Neural cell (in vitro differentiated cells): Measurements from ENCODE around the gene KCNH6. TPM values are rescaled to one million over a fixed set of nuclear protein-coding genes. Genes with fewer than 3 reads are reported as not detected.

Experiments used
- H2AFZ ChIP-seq: fragments of 200-600, 300-800 bp; sonication (generic), shearing (Covaris generic); 2 replicates; pipeline ENCODE4 v1.6.0; 2014; ENCODE audit warnings: low read depth, mild to moderate bottlenecking, antibody characterized with exemption, low read length, moderate library complexity
- H3F3A ChIP-seq: fragments of 200-600 bp; shearing (Covaris generic); 2 replicates; pipeline ENCODE4 v1.6.1; 2016; ENCODE audit warnings: mild to moderate bottlenecking, moderate library complexity, mixed read lengths, antibody characterized with exemption, low read length; ENCODE audit not compliant: insufficient read depth, poor library complexity, severe bottlenecking
- H3K27ac ChIP-seq: fragments of 200-600, 300-800 bp; sonication (generic), shearing (Covaris generic); 2 replicates; pipeline ENCODE4 v1.5.1; 2014; ENCODE audit warnings: mild to moderate bottlenecking, low read length, moderate library complexity
- H3K27me3 ChIP-seq: fragments of 300-800, 200-600 bp; sonication (generic), shearing (Covaris generic); 2 replicates; pipeline ENCODE4 v1.6.0; 2014; ENCODE audit warnings: mild to moderate bottlenecking, low read depth, low read length, moderate library complexity; ENCODE audit not compliant: insufficient read depth
- H3K36me3 ChIP-seq: fragments of 300-800, 200-600 bp; sonication (generic), shearing (Covaris generic); 2 replicates; pipeline ENCODE4 v1.5.1; 2014; ENCODE audit warnings: mild to moderate bottlenecking, antibody characterized with exemption, low read length, moderate library complexity; ENCODE audit not compliant: insufficient read depth
- H3K4me2 ChIP-seq: fragments of 300-800, 200-600 bp; sonication (generic), shearing (Covaris generic); 2 replicates; pipeline ENCODE4 v1.6.0; 2014; ENCODE audit warnings: mild to moderate bottlenecking, low read length
- H3K4me3 ChIP-seq: fragments of 300-800, 200-600 bp; sonication (generic), shearing (Covaris generic); 2 replicates; pipeline ENCODE4 v1.5.1; 2014; ENCODE audit warnings: mild to moderate bottlenecking, low read length, moderate library complexity
- H3K79me2 ChIP-seq: fragments of 200-600 bp; shearing (Covaris generic); replicated peaks from 2 replicates; pipeline ENCODE4 v1.6.0; 2014; ENCODE audit warnings: mild to moderate bottlenecking, low read length, moderate library complexity; ENCODE audit not compliant: insufficient read depth
- H3K9ac ChIP-seq: fragments of 300-800, 200-600 bp; sonication (generic), shearing (Covaris generic); 2 replicates; pipeline ENCODE4 v1.6.1; 2016; ENCODE audit warnings: mild to moderate bottlenecking, low read length, mixed read lengths
- H3K9me2 ChIP-seq: fragments of 200-600 bp; shearing (Covaris generic); 2 replicates; pipeline ENCODE4 v1.6.1; 2016; ENCODE audit warnings: mild to moderate bottlenecking, low read length, mixed read lengths; ENCODE audit not compliant: insufficient read depth
- H3K9me3 ChIP-seq: fragments of 200-600, 300-800 bp; sonication (generic), shearing (Covaris generic); 2 replicates; pipeline ENCODE4 v1.6.1; 2016; ENCODE audit warnings: mild to moderate bottlenecking, mixed run types, low read length, moderate library complexity, mixed read lengths
- H4K20me1 ChIP-seq: fragments of 200-600 bp; shearing (Covaris generic); 2 replicates; pipeline ENCODE4 v1.6.1; 2016; ENCODE audit warnings: mild to moderate bottlenecking, mixed run types; ENCODE audit not compliant: insufficient read depth
- CTCF ChIP-seq: fragments of 450-650 bp; IDR thresholded peaks from 2 replicates; pipeline ENCODE4 v1.5.1; 2014; ENCODE audit warnings: antibody characterized with exemption, mild to moderate bottlenecking, moderate library complexity; ENCODE audit not compliant: poor library complexity, severe bottlenecking
- EP300 ChIP-seq: fragments of 450-650 bp; conservative IDR thresholded peaks from 2 replicates; pipeline ENCODE4 v1.6.1; 2014; ENCODE audit warnings: antibody characterized with exemption, mild to moderate bottlenecking, moderate library complexity; ENCODE audit not compliant: poor library complexity, severe bottlenecking
- EZH2 ChIP-seq: fragments of 200-600, 300-800 bp; shearing (Covaris generic), sonication (generic); IDR thresholded peaks from 2 replicates; pipeline ENCODE4 v1.6.1; 2014; ENCODE audit warnings: antibody characterized with exemption, low read length, borderline replicate concordance, mild to moderate bottlenecking; ENCODE audit not compliant: insufficient read depth, poor library complexity, severe bottlenecking
- MXI1 ChIP-seq: fragments of 450-650 bp; conservative IDR thresholded peaks from 2 replicates; pipeline ENCODE4 v1.6.1; 2014; ENCODE audit warnings: antibody characterized with exemption, mild to moderate bottlenecking; ENCODE audit not compliant: poor library complexity, severe bottlenecking
- POLR2AphosphoS5 ChIP-seq: IDR thresholded peaks from 2 replicates; pipeline ENCODE4 v1.6.1; 2012
- RAD21 ChIP-seq: fragments of 450-650 bp; conservative IDR thresholded peaks from 2 replicates; pipeline ENCODE4 v1.6.1; 2014; ENCODE audit warnings: antibody characterized with exemption, mild to moderate bottlenecking, moderate library complexity
- SMC3 ChIP-seq: fragments of 450-650 bp; conservative IDR thresholded peaks from 2 replicates; pipeline ENCODE4 v1.6.1; 2014; ENCODE audit warnings: antibody characterized with exemption, mild to moderate bottlenecking, moderate library complexity; ENCODE audit not compliant: poor library complexity
- TAF1 ChIP-seq: IDR thresholded peaks from 2 replicates; pipeline ENCODE4 v1.6.1; 2012; ENCODE audit warnings: low read depth
- polyA plus RNA-seq: library from polyadenylated mRNA; depleted of rRNA; stranded (reverse); fragments of >200 nt; gene quantifications from 2 replicates; pipeline ENCODE4 v1.2.3, GENCODE V29; 2014
- TF ChIP-seq, protein P1 (sequence below): IDR thresholded peaks from 2 replicates; pipeline ENCODE4 v1.6.1; 2012; ENCODE audit warnings: borderline replicate concordance

The KCNH6 gene
- polyA plus RNA-seq, 1 donor from 2014 or later: not detected

DNA sequence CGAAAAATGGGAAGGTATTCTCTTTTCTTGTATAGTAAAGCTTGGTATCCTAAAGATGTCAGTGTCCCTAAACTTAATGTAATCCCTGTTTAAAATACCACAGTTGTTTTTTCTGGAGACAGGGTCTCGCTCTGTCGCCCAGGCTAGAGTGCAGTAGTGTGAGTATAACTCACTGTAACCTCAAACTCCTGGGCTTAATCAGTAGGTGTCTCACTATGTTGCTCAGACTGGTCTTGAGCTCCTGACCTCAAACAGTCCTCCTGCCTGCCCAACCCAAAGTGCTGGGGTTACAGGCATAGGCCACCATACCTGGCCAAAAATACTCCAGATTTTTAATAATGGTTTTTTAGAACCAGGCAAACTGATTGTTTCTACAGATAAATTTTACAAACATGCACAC lies 35.3 kb downstream of the KCNH6 start:
- peaks cover 83% of the 10 kb centered on the region for H3K79me2 ChIP-seq

DNA sequence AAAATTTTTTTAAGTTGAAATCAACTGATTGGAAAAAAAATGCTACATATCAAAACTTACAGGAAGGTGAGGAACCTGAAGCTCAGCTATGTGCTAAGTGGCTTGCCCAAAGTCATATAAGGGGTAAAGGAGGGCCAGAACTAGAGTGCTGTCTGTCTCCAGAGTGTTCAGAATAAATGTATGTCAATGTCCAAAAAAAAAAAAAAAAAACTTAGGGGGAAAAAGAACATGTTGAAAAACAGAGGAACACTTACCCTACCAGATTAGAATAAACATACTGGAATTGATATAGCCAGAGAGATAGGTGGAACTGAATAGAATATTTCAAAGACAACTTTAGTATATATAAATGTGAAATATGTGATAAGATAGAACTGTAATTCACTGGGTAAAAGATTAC lies 38.7 kb downstream of the KCNH6 start:
- Histone ChIP-seq H3K9me2 (no peaks in the 10 kb centered on the region), H3K9me3 (no peaks in the 10 kb centered on the region), H3F3A (no peaks in the 10 kb centered on the region), H3K27me3 (no peaks in the 10 kb centered on the region), H3K27ac (no peak overlapping the region), H3K36me3 (no peaks in the 10 kb centered on the region), H4K20me1 (no peaks in the 10 kb centered on the region), H2AFZ (no peak overlapping the region), H3K79me2 (peaks cover 68% of the 10 kb centered on the region), H3K4me2 (no peak overlapping the region), H3K9ac (no peak overlapping the region), H3K4me3 (no peak overlapping the region)
- TF ChIP-seq EZH2 (no peak), TAF1 (no peak), MXI1 (no peak), SMC3 (no peak), CTCF (no peak), EP300 (no peak), POLR2AphosphoS5 (no peak)
- TF ChIP-seq, protein P1, sequence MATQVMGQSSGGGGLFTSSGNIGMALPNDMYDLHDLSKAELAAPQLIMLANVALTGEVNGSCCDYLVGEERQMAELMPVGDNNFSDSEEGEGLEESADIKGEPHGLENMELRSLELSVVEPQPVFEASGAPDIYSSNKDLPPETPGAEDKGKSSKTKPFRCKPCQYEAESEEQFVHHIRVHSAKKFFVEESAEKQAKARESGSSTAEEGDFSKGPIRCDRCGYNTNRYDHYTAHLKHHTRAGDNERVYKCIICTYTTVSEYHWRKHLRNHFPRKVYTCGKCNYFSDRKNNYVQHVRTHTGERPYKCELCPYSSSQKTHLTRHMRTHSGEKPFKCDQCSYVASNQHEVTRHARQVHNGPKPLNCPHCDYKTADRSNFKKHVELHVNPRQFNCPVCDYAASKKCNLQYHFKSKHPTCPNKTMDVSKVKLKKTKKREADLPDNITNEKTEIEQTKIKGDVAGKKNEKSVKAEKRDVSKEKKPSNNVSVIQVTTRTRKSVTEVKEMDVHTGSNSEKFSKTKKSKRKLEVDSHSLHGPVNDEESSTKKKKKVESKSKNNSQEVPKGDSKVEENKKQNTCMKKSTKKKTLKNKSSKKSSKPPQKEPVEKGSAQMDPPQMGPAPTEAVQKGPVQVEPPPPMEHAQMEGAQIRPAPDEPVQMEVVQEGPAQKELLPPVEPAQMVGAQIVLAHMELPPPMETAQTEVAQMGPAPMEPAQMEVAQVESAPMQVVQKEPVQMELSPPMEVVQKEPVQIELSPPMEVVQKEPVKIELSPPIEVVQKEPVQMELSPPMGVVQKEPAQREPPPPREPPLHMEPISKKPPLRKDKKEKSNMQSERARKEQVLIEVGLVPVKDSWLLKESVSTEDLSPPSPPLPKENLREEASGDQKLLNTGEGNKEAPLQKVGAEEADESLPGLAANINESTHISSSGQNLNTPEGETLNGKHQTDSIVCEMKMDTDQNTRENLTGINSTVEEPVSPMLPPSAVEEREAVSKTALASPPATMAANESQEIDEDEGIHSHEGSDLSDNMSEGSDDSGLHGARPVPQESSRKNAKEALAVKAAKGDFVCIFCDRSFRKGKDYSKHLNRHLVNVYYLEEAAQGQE: no peak

More for the DNA sequence above, 35.3 kb downstream of the KCNH6 start:
- Histone ChIP-seq H3K36me3 (no peaks in the 10 kb centered on the region), H3K9me3 (no peaks in the 10 kb centered on the region), H3K4me2 (no peak overlapping the region), H3K9ac (no peak overlapping the region), H4K20me1 (no peaks in the 10 kb centered on the region), H3K4me3 (no peak overlapping the region), H2AFZ (no peak overlapping the region), H3F3A (no peaks in the 10 kb centered on the region), H3K27ac (no peak overlapping the region), H3K27me3 (no peaks in the 10 kb centered on the region), H3K9me2 (no peaks in the 10 kb centered on the region)
- no peak for TF ChIP-seq EZH2
- TF ChIP-seq RAD21: no peak
- TF ChIP-seq SMC3: no peak
- TF ChIP-seq POLR2AphosphoS5: no peak
- no peak for TF ChIP-seq CTCF
- TF ChIP-seq, protein P1: no peak
- no peak for TF ChIP-seq EP300
- TF ChIP-seq MXI1: no peak
- TF ChIP-seq TAF1: no peak
